HPDE6-E6E7 (cell line): Measurements from ENCODE around the gene CEP44.
"Not testable (repeated sequence)": the region's sequence is repeated elsewhere in the genome, so short reads cannot be mapped to it uniquely, and the experiment has no call there.

Experiments used
- DNase-seq: peaks from one replicate; pipeline ENCODE4 v3.0.0; 2011; ENCODE audit warnings: missing footprints; ENCODE audit errors: extremely low spot score

The CEP44 gene

GRCh38 chr4:174320494-174321199 is 36.9 kb downstream of the CEP44 start:
- DNase-seq = no peak

GRCh38 chr4:174324236-174324635 is 40.5 kb downstream of the CEP44 start:
- no peak for DNase-seq

- no peak for DNase-seq
Measured at GRCh38 chr4:174324725-174325124, 41.0 kb downstream of the CEP44 start.

- no peak for DNase-seq
Measured at GRCh38 chr4:174332741-174333493, 49.2 kb downstream of the CEP44 start.

- peak; percentile 74 for DNase-seq
Measured at GRCh38 chr4:174334628-174335027, 50.9 kb downstream of the CEP44 start.

GRCh38 chr4:174340714-174341113 is 57.0 kb downstream of the CEP44 start:
- no peak for DNase-seq

- no peak for DNase-seq
Measured at GRCh38 chr4:174349156-174349555, 65.4 kb downstream of the CEP44 start.

- DNase-seq = no peak
Measured at GRCh38 chr4:174352061-174352819, 68.5 kb downstream of the CEP44 start.

- DNase-seq = no peak
Measured at GRCh38 chr4:174357321-174357720, 73.6 kb downstream of the CEP44 start.

- no peak for DNase-seq
Measured at GRCh38 chr4:174358410-174358809, 74.7 kb downstream of the CEP44 start.

- peak; percentile 60 for DNase-seq
Measured at GRCh38 chr4:174358829-174359228, 75.1 kb downstream of the CEP44 start.

GRCh38 chr4:174362340-174362739 is 78.6 kb downstream of the CEP44 start:
- DNase-seq = peak; percentile 44

- DNase-seq = not testable (repeated sequence)
Measured at GRCh38 chr4:174363782-174364181, 80.1 kb downstream of the CEP44 start.

GRCh38 chr4:174365018-174365587 is 81.4 kb downstream of the CEP44 start:
- DNase-seq = no peak

- no peak for DNase-seq
Measured at GRCh38 chr4:174369985-174370384, 86.3 kb downstream of the CEP44 start.

GRCh38 chr4:174373821-174374220 is 90.1 kb downstream of the CEP44 start:
- no peak for DNase-seq

- DNase-seq = no peak
Measured at GRCh38 chr4:174375422-174375821, 91.7 kb downstream of the CEP44 start.

GRCh38 chr4:174377613-174378012 is 93.9 kb downstream of the CEP44 start:
- no peak for DNase-seq

- no peak for DNase-seq
Measured at GRCh38 chr4:174378951-174379350, 95.2 kb downstream of the CEP44 start.

GRCh38 chr4:174380206-174380605 is 96.5 kb downstream of the CEP44 start:
- not testable (repeated sequence) for DNase-seq

- DNase-seq = no peak
Measured at GRCh38 chr4:174380699-174381439, 97.2 kb downstream of the CEP44 start.

- DNase-seq = no peak
Measured at GRCh38 chr4:174381440-174381800, 97.7 kb downstream of the CEP44 start.
